Measurements from ENCODE around the gene MLLT3.
A peak's percentile ranks its signal among the peaks of the same experiment; 100 is the strongest.

The MLLT3 gene

GRCh38 chr9:20357037-20357432, 265.3 kb downstream of the MLLT3 start:
- Histone ChIP-seq H3F3A (ENCODE audit: low read depth) (no peaks in the 10 kb centered on the region), H3K36me3 (ENCODE audit: insufficient read depth, low read length) (peaks cover 45% of the 10 kb centered on the region; the same call in 1 of the 2 replicates), H3K79me2 (ENCODE audit: insufficient read depth, low read length) (no peaks in the 10 kb centered on the region), H3K4me2 (ENCODE audit: low read depth, low read length, poor library complexity, severe bottlenecking) (no peak overlapping the region), H3K9ac (ENCODE audit: low read depth, low read length, poor library complexity, severe bottlenecking) (no peak overlapping the region), H3K27me3 (ENCODE audit: insufficient read depth, low read length, poor library complexity, severe bottlenecking) (no peaks in the 10 kb centered on the region), H3K4me1 (ENCODE audit: insufficient read depth, low read length, poor library complexity, severe bottlenecking) (peaks cover 15% of the 10 kb centered on the region), H3K9me2 (replicated peaks; ENCODE audit: low read depth, low read length) (no peaks in the 10 kb centered on the region), H3K4me3 (ENCODE audit: low read length, poor library complexity, severe bottlenecking) (no peak overlapping the region), H2AFZ (ENCODE audit: low read length) (no peak overlapping the region), H4K20me1 (ENCODE audit: insufficient read depth, low read length, poor library complexity, severe bottlenecking) (no peaks in the 10 kb centered on the region), H3K9me3 (ENCODE audit: insufficient read depth, low read depth, low read length) (no peaks in the 10 kb centered on the region)
- TF ChIP-seq CTCF (conservative IDR thresholded peaks at IDR 0.05; ENCODE audit: low read length) (no peak), EZH2phosphoT487 (IDR thresholded peaks at IDR 0.05; ENCODE audit: borderline replicate concordance) (no peak)

GRCh38 chr9:20356403-20357036, 265.8 kb downstream of the MLLT3 start:
- H3K9me2 ChIP-seq (replicated peaks; ENCODE audit: low read depth, low read length), result no peaks in the 10 kb centered on the region
- no peaks in the 10 kb centered on the region for H3F3A ChIP-seq (ENCODE audit: low read depth)
- H2AFZ ChIP-seq (ENCODE audit: low read length), result no peak overlapping the region
- H3K9me3 ChIP-seq (ENCODE audit: insufficient read depth, low read depth, low read length), result no peaks in the 10 kb centered on the region
- H3K4me3 ChIP-seq (ENCODE audit: low read length, poor library complexity, severe bottlenecking), result no peak overlapping the region
- H3K4me2 ChIP-seq (ENCODE audit: low read depth, low read length, poor library complexity, severe bottlenecking), result no peak overlapping the region
- peak; percentile 77 for TF ChIP-seq CTCF (conservative IDR thresholded peaks at IDR 0.05; ENCODE audit: low read length)
- no peak for TF ChIP-seq EZH2phosphoT487 (IDR thresholded peaks at IDR 0.05; ENCODE audit: borderline replicate concordance)
- H3K4me1 ChIP-seq (ENCODE audit: insufficient read depth, low read length, poor library complexity, severe bottlenecking), result peaks cover 20% of the 10 kb centered on the region
- H4K20me1 ChIP-seq (ENCODE audit: insufficient read depth, low read length, poor library complexity, severe bottlenecking), result no peaks in the 10 kb centered on the region
- H3K27me3 ChIP-seq (ENCODE audit: insufficient read depth, low read length, poor library complexity, severe bottlenecking), result no peaks in the 10 kb centered on the region
- H3K79me2 ChIP-seq (ENCODE audit: insufficient read depth, low read length), result no peaks in the 10 kb centered on the region
- no peak overlapping the region for H3K9ac ChIP-seq (ENCODE audit: low read depth, low read length, poor library complexity, severe bottlenecking)
- H3K36me3 ChIP-seq (ENCODE audit: insufficient read depth, low read length), result peaks cover 40% of the 10 kb centered on the region; the same call in 1 of the 2 replicates

- Histone ChIP-seq H3K79me2 (ENCODE audit: insufficient read depth, low read length) (no peaks in the 10 kb centered on the region), H4K20me1 (ENCODE audit: insufficient read depth, low read length, poor library complexity, severe bottlenecking) (no peaks in the 10 kb centered on the region), H3K4me2 (ENCODE audit: low read depth, low read length, poor library complexity, severe bottlenecking) (no peak overlapping the region), H3K36me3 (ENCODE audit: insufficient read depth, low read length) (peaks cover 33% of the 10 kb centered on the region; the same call in 1 of the 2 replicates), H3K9ac (ENCODE audit: low read depth, low read length, poor library complexity, severe bottlenecking) (no peak overlapping the region), H3K9me2 (replicated peaks; ENCODE audit: low read depth, low read length) (no peaks in the 10 kb centered on the region), H3K9me3 (ENCODE audit: insufficient read depth, low read depth, low read length) (no peaks in the 10 kb centered on the region), H3K27me3 (ENCODE audit: insufficient read depth, low read length, poor library complexity, severe bottlenecking) (no peaks in the 10 kb centered on the region), H3K4me3 (ENCODE audit: low read length, poor library complexity, severe bottlenecking) (no peak overlapping the region), H2AFZ (ENCODE audit: low read length) (no peak overlapping the region), H3K4me1 (ENCODE audit: insufficient read depth, low read length, poor library complexity, severe bottlenecking) (peaks cover 20% of the 10 kb centered on the region), H3F3A (ENCODE audit: low read depth) (no peaks in the 10 kb centered on the region)
- no peak for TF ChIP-seq EZH2phosphoT487 (IDR thresholded peaks at IDR 0.05; ENCODE audit: borderline replicate concordance)
- no peak for TF ChIP-seq CTCF (conservative IDR thresholded peaks at IDR 0.05; ENCODE audit: low read length)
These were observed 267.3 kb downstream of the MLLT3 start for GRCh38 chr9:20355022-20355421.

Data from Loucy (cell line).